Activated T-helper 1 cell treated with anti-CD3 and anti-CD28 coated beads, Interleukin-2, amount 50 U/mL, for 16 hours (primary cell): ENCODE measurements around the gene ODR4.
"Not testable (repeated sequence)": the region's sequence is repeated elsewhere in the genome, so short reads cannot be mapped to it uniquely, and the experiment has no call there.

ENCODE experiments used
- DNase-seq, 2 donors: peaks; one replicate each; pipeline ENCODE4 v3.0.0-alpha.2; 2020; ENCODE audit warnings: low read depth in 1 of 2, low spot score in 1 of 2

Gene ODR4

DNA sequence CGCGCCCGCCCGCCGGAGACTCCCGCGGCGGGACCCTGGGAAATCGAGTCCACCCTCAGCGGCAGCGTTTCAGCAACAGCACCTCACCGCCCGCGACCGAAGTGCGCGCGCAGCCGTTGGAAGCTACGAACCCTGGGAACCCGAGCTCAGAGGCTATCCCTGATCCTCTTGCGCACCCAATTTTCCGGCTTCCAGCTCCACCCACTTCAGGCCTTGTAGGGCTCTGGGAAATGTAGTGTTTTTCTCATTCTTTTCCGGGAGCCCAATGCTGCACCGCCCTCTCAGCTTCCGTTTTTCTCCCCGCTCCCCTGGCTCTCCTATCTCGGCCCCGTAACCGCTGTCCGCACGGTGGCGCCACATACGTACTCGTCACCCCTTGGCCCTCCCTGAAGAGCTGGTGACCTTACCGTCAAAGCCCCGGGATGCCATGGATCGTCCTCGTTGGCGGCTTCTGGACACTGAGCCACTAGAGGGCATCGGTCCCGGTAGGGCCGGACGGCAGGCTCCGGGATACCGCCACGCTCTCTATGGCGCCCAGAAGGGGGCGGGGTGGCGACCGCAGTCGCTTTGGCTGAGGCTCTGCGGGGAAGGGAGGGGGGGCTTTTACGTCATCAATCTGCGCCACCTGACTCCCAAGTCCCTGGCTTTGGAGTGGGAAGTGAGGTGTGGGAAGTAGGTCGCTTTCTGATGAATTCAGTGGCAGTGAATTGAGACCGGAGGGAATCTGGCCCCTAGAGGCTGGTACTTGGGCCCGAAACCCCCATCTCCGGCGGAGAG is at the start of gene ODR4, which contains the start of gene TPR:
Gene ODR4, plus strand, starts transcription at position 687 of the 777 bp plus-strand sequence. CDS start 3,948 bp downstream, outside the sequence.
Gene TPR, minus strand, starts transcription at position 102 of the 777 bp plus-strand sequence. CDS start 225 bp downstream, outside the sequence.
- peak; percentile 92 to 94 for DNase-seq

DNA sequence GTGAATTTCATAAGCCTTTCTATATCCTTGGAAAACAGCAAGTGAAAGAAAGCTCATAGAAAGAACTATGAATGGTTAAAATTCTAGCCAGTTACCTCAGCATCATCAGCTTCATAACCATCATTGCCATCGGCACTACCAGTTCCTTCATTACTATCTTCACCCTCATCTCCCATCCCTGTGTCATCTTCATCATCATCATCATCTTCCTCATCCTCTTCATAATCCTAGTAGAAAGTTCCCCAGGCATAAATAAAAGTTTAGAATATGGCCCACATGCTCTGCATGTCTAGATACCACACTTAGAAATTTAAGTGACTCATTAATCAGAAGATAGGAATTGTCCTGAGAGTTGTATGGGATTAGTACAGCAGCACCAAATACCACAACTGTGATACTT is 49.6 kb upstream of the ODR4 start:
- DNase-seq, result no peak

DNA sequence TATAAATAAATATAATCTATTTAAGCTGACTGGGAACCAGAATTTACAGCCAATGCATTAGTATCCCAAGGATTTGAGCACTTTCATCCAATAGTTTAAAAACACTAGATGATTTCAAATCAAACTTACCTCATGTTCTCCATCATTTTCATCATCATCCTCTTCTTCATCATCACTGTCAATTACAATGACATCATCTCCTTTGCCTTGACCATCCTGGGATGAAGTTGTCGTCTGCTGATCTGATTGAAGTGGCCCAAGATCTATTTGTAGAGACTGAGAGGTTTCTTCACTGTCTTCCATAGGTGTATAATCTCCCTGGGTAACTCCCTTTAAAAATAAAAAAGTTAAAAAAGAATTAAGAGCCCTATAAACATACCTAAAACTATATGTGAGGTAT is 48.3 kb upstream of the ODR4 start:
- no peak for DNase-seq

DNA sequence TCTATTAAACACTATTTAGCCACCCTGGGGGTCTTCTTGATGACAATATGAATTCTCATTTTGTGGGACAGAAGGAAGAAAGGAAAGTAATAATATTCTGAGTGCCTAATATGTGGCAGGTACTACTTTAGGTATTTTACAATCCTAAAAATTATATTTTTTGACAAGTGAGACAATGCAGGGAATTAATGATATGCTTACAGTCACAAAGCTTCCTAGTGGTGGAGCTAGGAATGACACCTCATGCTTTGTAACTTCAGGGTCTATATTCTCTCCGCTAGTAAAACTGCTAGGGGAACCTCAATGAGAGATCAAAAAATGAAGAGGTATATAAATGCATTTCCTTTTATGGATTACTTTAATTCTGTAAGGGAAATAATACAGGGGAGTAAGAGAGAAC is 44.9 kb upstream of the ODR4 start:
- DNase-seq, result no peak

- DNase-seq, result no peak
Measured at GRCh38 chr1:186337554-186337953, 38.1 kb upstream of the ODR4 start.

DNA sequence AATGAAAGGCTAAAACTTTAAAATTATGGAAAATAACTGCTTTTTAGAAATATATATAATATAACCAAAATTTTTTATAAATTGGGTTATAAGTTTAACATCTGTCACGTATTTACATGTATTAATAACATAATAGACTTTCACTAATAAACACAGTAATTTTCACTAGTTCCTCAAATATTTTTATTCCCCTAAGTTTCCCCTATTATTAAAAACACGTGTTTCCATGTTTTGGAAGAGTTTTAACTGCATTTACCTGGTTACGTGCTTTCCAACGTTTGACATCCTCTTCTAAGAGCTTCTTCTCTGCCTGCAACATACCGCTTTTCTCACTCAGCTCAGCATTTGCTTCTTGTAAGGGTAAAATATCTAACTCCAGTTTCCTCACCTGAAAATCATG is 34.9 kb upstream of the ODR4 start:
- no peak for DNase-seq

DNA sequence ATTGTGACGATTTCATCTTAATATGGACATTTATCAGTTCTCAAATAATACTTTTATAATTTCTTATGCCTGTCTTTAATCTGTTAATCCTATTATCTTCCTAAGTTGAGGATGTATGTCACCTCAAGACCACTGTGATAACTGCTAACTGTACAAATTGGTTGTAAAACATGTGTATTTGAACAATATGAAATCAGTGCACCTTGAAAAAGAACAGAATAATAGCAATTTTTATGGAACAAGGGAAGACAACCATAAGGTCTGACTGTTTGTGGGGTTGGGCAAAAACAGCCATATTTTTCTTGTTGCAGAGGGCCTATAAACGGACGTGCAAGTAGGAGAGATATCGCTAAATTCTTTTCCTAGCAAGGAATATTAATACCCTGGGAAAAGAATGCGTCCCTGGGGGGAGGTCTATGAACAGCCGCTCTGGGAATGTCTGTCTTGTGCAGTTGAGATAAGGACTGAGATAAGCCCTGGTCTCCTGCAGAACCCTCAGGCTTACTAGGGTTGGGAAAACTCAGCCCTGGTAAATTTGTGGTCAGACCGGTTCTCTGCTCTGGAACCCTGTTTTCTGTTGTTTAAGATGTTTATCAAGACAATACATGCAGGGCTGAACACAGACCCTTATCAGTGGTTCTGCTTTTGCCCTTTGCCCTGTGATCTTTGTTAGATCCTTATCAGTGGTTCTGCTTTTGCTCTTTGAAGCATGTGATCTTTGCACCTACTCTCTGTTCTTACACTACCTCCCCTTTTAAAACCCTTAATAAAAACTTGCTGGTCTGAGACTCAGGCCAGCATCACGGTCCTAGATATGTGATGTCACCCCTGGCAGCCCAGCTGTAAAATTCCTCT is 27.6 kb upstream of the ODR4 start:
- DNase-seq, result not testable (repeated sequence)

DNA sequence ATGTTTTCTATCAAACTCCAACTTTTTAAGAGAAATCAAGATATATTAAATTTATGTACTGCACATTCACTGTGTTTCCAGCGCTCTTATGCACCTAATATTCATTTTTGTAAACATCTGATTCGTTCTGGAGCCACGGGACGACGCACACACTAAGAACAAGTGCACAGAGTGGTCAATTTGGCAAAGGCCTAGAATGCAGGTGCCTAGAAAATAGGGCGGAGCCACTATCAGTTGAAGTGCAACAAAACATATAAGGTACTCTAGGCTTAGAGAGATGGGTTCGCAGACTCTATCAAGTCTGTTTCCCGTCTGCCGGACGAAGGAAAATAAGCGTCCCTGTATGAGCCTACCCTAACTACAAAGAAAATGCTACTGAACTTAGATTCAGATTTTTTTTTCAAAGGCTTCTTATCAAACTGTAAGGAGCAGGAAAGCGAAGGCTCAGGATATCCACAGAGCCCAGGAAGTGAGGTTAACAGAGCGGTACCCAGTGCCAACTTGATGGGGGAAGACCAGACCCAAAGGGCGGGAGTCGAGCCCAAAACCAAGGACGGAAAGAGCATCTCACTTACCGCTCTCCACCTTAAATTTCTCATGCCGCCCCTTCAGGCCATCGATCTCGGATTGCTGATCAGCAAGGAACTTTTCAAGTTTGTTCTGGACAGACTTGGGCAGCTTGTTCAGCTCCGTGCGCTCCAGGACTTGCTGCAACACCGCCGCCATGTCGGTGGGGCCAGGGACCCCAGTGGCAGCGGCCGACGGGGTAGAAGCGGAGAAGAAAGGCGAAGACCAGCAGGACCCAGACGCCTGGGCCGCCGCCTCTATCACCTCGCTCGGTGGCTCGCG is 1.1 kb upstream of the ODR4 start:
- peak in 1 of 2 donors; percentile 8 for DNase-seq

- DNase-seq, result no peak
Measured at GRCh38 chr1:186375929-186376319, 286 bp downstream of the ODR4 start.

DNA sequence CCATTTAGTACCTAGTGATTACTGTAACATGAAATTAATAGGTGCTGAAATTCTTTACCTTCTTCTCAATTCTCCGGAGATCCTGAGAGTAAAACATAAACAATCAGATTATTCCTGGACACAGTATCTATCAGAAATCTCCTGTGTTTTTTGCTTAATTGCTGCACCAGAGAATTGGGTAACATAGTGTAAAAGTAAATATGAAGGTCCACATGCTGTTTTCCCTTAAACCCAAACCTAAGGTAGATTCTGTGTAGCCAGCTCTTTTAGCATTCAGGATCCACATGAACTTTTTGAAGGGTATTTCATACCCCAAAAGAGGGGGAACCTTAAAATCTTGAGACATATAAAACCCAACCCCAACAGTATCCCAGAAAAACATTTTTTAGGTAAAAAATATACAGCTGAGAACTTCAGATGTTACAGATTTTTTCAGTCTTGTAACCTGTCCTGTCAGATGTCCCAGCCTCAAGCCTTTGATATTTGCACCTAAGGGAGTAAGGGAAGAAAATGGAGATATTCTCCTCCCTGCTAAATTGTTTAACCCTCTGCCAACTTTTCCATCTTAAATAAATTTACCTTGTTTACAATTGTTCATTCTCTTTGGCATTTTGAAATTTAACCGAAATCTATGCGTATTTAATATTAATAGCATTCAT is 11.2 kb downstream of the ODR4 start:
- DNase-seq, result no peak

DNA sequence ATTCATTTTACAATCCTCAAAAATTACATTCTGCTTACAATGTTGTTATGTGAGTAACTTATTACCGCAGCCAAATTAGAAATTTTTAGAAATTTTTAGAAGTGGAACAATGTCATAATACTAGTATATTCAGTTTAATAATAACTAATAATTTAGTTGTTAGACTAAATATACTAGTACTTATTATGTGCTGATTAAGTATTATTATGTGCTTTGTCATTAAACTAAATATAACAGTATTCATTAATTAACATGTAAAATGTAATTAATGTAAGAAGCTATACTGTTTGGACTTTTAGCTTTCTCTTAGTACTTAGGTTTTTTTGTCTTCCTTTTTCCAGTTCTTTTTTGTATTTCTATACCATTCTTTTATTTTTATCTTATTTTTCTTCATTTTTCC is 15.3 kb downstream of the ODR4 start:
- no peak for DNase-seq

DNA sequence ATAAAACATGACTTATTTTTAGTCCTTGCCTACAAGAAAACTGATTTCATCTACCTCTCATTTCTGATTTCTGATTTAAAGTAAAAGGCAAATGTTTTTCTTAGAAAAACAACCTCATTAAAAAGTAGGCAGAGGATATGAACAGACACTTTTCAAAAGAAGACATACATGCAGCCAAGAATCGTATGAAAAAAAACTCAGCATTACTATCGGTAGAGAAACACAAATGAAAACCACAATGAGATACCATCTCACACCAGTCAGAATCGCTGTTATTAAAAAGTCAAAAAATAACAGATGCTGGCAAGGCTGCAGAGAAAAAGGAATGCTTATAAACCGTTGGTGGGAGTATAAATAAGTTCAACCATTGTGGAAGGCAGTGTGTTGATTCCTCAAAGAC is 16.2 kb downstream of the ODR4 start:
- no peak for DNase-seq

- DNase-seq, result not testable (repeated sequence)
Measured at GRCh38 chr1:186392711-186393110, 17.1 kb downstream of the ODR4 start.

- not testable (repeated sequence) for DNase-seq
Measured at GRCh38 chr1:186401446-186401845, 25.8 kb downstream of the ODR4 start.

GRCh38 chr1:186403632-186404031 is 28.0 kb downstream of the ODR4 start:
- DNase-seq, result no peak

DNA sequence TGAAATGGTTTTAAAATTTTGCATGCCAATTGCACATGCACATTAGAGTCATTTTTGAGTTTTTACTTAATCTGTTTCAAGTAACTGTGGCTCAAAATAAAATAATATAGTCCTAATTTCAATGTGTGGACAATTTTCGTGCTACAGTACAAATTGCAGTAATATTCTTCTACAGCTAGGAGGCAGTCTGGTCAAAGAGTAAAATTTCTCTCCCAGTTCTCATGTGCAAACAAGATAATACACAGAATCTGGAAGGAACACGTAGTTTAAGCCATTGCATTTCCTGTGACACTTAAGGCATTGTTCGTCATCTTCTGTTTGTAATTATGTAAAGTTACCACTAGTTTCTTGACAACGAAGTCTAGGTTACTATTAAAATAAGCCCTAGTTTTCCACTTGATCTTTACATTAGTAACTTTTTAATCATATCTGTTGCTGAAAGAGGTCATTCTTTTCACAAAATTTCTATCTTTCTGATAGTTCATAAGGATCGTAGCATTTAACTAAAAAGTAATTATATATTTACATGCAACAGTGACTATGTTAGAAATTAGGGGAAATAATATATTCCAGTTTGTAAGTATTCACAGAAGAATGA is 28.9 kb downstream of the ODR4 start:
- no peak for DNase-seq

DNA sequence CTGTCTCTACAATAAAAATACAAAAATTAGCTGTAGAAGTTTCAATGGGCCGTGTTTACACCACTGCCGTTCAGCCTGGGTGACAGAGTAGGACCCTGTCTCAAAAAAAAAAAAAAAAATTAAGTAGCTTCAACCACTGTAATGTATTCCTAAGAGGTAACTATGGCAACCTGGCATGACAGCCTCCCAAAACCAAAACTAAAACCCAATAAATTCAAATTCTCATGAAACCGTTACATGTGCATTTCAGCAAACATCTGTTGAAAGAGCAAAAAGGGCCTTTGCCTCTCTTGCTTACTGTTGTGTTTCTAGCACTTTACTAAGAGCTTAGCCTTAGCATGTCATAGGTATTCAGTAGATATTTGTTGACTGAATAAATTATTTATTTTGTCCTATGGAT is 33.5 kb downstream of the ODR4 start:
- DNase-seq, result no peak

DNA sequence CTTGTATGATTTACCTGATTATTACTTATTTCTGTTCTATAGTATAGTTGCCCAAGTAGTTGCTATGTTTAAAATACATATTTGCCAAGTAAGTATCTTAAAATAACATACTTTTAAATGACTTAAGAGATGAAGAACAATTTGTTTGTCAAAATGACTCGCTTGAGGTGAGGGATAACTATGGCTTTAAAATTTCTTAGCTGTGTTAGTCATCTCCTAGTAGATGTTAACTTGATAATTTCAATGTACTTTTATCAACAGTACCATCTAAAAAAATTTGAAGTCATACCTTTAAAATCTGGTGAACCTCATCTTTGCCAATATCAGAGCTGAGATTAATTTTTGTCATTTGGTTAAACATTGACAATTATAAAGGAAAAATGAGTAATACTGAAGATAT is 37.7 kb downstream of the ODR4 start:
- DNase-seq, result no peak

- no peak for DNase-seq
Measured at GRCh38 chr1:186418503-186418902, 42.9 kb downstream of the ODR4 start.

DNA sequence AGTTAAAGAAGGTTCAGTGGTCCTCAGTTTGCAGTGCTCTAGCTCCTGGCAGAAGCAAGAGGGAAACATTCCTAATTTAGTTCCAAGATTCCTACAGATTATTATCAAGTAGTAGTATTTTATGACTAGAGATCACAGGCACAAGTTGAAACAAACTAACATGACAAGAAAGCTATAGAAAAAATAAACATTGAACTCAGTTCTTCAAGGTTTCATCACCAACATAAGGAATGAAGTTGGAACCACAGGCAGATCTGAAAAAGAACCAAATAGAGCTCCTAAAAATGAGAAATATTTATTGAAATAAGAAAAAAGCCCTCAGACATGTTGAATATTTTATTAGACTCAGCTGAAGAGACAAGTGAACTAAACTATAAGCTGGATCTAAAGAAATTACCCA is 44.7 kb downstream of the ODR4 start:
- DNase-seq, result no peak
